GM19438 (cell line): ENCODE measurements around the gene ZNF738.

Source experiments
- ATAC-seq: cut with Tn5 transposase; IDR thresholded peaks from one replicate; pipeline ENCODE4 v1.9.1; 2021; ENCODE audit warnings: low read depth; ENCODE audit not compliant: unreplicated experiment

Gene ZNF738

GRCh38 chr19:21410166-21410565, 51.4 kb downstream of the ZNF738 start:
- ATAC-seq = no peak

DNA sequence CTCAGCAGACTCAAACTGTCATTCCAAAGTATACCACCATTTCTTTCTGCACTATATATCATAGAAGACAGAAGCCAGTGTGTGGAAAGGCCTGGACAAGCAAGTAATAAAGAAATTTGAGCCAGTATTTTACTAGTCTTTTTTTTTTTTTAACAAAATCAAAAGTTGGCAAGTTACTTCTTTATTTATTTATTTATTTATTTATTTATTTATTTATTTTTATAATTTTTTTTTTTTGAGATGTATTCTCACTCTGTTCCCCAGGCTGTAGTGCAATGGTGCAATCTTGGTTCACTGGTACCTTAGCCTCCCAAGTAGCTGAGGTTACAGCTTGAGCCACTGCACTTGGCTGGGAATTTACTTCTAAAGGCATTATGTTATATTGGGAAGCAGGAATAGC, 63.4 kb downstream of the ZNF738 start:
- no peak for ATAC-seq

GRCh38 chr19:21423057-21424041, 64.5 kb downstream of the ZNF738 start:
- ATAC-seq = no peak
